Spleen (tissue), 7 donors: Measurements from ENCODE around the gene SNX24.

Experiments used
- POLR2A ChIP-seq, 3 donors: fragments of 450-650 bp; IDR thresholded peaks; one replicate each; pipeline ENCODE4 v1.5.1; 2017; ENCODE audit warnings: antibody characterized with exemption in 3 of 3, mild to moderate bottlenecking in 1 of 3
- POLR2AphosphoS5 ChIP-seq, 3 donors: sonication (generic); formaldehyde crosslinking; IDR thresholded peaks; one replicate each; pipeline ENCODE4 v1.5.1; 2017; ENCODE audit warnings: antibody characterized with exemption in 3 of 3
- TF ChIP-seq, protein P1 (sequence below), 11 experiments: fragments of 200-600 bp in 7 of 11; fragments of 450-650 bp in 4 of 11; sonication (generic) in 4 of 11; IDR thresholded peaks in 8 of 11; conservative IDR thresholded peaks in 3 of 11; 1 replicate in 7 of 11; 2 replicates in 4 of 11; pipeline versions ENCODE4 v1.4.0 to v1.8.0; 2016 to 2021; ENCODE audit warnings: antibody characterized with exemption in 11 of 11, inconsistent platforms in 4 of 11, mild to moderate bottlenecking in 1 of 11
- donor health status: DM: no; HTN: no; CAD: no; lungs with moderate emphysema.
- donor health status: DM: no; HTN: no; CAD: no.
- donor health status: DM: no; HTN: no; CAD: no.

GRCh38 chr5:122948319-122948718 lies 102.9 kb downstream of the SNX24 start:
- TF ChIP-seq, protein P1, sequence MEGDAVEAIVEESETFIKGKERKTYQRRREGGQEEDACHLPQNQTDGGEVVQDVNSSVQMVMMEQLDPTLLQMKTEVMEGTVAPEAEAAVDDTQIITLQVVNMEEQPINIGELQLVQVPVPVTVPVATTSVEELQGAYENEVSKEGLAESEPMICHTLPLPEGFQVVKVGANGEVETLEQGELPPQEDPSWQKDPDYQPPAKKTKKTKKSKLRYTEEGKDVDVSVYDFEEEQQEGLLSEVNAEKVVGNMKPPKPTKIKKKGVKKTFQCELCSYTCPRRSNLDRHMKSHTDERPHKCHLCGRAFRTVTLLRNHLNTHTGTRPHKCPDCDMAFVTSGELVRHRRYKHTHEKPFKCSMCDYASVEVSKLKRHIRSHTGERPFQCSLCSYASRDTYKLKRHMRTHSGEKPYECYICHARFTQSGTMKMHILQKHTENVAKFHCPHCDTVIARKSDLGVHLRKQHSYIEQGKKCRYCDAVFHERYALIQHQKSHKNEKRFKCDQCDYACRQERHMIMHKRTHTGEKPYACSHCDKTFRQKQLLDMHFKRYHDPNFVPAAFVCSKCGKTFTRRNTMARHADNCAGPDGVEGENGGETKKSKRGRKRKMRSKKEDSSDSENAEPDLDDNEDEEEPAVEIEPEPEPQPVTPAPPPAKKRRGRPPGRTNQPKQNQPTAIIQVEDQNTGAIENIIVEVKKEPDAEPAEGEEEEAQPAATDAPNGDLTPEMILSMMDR (IDR thresholded peaks at IDR 0.05 in 8 of 11, conservative IDR thresholded peaks at IDR 0.05 in 3 of 11): no peak
- TF ChIP-seq POLR2AphosphoS5 (IDR thresholded peaks at IDR 0.05): no peak
- no peak for TF ChIP-seq POLR2A (IDR thresholded peaks at IDR 0.05)
